Neural cell (in vitro differentiated cells): ENCODE measurements around the gene S1PR4.

Experiments
- EZH2 ChIP-seq: fragments of 200-600, 300-800 bp; shearing (Covaris generic), sonication (generic); IDR thresholded peaks from 2 replicates; pipeline ENCODE4 v1.6.1; 2014; ENCODE audit warnings: antibody characterized with exemption, low read length, borderline replicate concordance, mild to moderate bottlenecking; ENCODE audit not compliant: insufficient read depth, poor library complexity, severe bottlenecking
- MXI1 ChIP-seq: fragments of 450-650 bp; conservative IDR thresholded peaks from 2 replicates; pipeline ENCODE4 v1.6.1; 2014; ENCODE audit warnings: antibody characterized with exemption, mild to moderate bottlenecking; ENCODE audit not compliant: poor library complexity, severe bottlenecking
- POLR2AphosphoS5 ChIP-seq: IDR thresholded peaks from 2 replicates; pipeline ENCODE4 v1.6.1; 2012
- RAD21 ChIP-seq: fragments of 450-650 bp; conservative IDR thresholded peaks from 2 replicates; pipeline ENCODE4 v1.6.1; 2014; ENCODE audit warnings: antibody characterized with exemption, mild to moderate bottlenecking, moderate library complexity
- REST ChIP-seq: IDR thresholded peaks from 2 replicates; pipeline ENCODE4 v1.6.1; 2012; ENCODE audit warnings: borderline replicate concordance
- TAF1 ChIP-seq: IDR thresholded peaks from 2 replicates; pipeline ENCODE4 v1.6.1; 2012; ENCODE audit warnings: low read depth
- TF ChIP-seq, protein P1 (sequence below): fragments of 450-650 bp; IDR thresholded peaks from 2 replicates; pipeline ENCODE4 v1.5.1; 2014; ENCODE audit warnings: antibody characterized with exemption, mild to moderate bottlenecking, moderate library complexity; ENCODE audit not compliant: poor library complexity, severe bottlenecking

DNA sequence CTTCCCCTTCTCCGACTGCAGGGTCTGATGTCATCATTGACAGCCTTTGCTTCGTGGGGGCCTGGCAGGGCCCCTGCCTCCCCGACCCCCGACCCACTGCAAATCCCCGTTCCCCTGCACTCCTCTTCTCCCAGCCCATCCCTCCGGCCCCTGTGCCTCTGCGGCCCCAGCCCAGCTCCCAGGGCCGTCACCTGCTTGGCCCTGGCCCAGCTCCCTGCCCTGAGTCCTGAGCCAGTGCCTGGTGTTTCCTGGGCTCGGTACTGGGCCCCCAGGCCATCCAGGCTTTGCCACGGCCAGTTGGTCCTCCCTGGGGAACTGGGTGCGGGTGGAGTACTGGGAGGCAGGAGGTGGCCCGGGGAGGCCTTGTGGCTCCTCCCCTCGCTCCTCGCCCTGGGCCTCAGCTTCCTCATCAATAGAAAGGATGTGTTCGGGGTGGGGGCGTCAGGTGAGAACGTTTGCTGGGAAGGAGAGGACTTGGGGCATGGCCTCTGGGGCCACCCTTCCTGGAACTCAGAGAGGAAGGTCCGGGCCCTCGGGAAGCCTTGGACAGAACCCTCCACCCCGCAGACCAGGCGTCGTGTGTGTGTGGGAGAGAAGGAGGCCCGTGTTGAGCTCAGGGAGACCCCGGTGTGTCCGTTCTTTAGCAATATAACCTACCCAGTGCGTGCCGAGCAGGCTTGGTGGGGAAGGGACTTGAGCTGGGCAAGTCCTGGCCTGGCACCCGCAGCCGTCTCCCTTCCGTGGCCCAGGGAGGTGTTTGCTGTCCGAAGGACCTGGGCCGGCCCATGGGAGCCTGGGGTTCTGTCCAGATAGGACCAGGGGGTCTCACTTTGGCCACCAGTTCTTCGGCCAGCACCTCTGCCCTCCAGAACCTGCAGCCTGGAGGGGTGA lies 30.0 kb downstream of the S1PR4 start:
- TF ChIP-seq TAF1 (no peak), POLR2AphosphoS5 (no peak), REST (no peak), RAD21 (no peak), MXI1 (no peak), EZH2 (no peak)
- TF ChIP-seq, protein P1, sequence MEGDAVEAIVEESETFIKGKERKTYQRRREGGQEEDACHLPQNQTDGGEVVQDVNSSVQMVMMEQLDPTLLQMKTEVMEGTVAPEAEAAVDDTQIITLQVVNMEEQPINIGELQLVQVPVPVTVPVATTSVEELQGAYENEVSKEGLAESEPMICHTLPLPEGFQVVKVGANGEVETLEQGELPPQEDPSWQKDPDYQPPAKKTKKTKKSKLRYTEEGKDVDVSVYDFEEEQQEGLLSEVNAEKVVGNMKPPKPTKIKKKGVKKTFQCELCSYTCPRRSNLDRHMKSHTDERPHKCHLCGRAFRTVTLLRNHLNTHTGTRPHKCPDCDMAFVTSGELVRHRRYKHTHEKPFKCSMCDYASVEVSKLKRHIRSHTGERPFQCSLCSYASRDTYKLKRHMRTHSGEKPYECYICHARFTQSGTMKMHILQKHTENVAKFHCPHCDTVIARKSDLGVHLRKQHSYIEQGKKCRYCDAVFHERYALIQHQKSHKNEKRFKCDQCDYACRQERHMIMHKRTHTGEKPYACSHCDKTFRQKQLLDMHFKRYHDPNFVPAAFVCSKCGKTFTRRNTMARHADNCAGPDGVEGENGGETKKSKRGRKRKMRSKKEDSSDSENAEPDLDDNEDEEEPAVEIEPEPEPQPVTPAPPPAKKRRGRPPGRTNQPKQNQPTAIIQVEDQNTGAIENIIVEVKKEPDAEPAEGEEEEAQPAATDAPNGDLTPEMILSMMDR, result no peak
